Skin of body (tissue), 2 donors: ENCODE data around the gene CCDC174. TPM values are rescaled to one million over a fixed set of nuclear protein-coding genes. Genes with fewer than 3 reads are reported as not detected.
"Not testable (repeated sequence)": the region's sequence is repeated elsewhere in the genome, so short reads cannot be mapped to it uniquely, and the experiment has no call there.

Experiments
- DNase-seq: peaks from one replicate; lab custom pipeline; 2025; lab: John Stamatoyannopoulos, UW
- total RNA-seq: library from RNA; depleted of rRNA; stranded (reverse); fragments of >200 nt; gene quantifications from one replicate; pipeline ENCODE4 v1.2.3, GENCODE V29; 2014

CCDC174 gene
- 15.1 TPM for total RNA-seq

DNA sequence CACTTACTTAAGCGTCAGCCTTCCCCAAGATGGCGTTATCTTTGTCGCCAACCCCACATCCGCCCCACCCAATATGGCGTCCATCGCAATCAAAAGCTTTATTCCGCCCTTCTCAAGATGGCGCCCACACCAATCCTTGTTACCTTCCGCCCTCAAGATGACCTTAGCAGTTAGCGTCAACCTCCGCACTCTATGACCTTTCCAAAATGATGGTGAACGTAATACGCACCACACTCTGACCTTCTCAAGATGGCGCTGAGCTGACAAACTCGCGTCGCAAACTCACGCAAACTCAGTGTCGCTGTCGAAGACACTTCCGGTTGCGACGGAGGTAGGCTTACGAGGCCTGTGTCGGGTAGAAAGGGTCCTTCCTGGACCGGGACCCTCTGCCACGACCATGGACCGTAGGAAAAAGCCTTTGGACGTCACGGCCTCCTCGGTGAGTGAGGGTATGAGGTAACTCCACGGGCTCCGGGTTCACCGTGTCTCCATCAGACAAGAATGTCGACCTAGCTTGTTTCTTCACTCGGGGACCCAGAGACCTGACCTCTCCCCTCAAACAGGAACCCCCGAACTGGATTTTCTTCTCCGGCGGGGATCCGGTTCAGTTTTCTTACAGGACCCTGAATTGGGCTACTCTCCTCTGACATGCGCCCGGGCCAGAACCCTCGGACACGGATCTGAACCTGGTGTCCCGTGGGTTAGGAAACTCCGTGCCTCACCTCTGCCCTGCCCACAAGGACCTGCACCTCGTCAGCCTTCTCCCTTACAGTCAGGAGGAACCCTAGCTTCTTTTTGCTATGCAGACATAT is at the start of gene CCDC174:
CCDC174 (plus strand) TSS at position 323 of the 812 bp plus-strand sequence; CDS start at position 398, 75 bp downstream.
- DNase-seq, result peak; percentile 100

DNA sequence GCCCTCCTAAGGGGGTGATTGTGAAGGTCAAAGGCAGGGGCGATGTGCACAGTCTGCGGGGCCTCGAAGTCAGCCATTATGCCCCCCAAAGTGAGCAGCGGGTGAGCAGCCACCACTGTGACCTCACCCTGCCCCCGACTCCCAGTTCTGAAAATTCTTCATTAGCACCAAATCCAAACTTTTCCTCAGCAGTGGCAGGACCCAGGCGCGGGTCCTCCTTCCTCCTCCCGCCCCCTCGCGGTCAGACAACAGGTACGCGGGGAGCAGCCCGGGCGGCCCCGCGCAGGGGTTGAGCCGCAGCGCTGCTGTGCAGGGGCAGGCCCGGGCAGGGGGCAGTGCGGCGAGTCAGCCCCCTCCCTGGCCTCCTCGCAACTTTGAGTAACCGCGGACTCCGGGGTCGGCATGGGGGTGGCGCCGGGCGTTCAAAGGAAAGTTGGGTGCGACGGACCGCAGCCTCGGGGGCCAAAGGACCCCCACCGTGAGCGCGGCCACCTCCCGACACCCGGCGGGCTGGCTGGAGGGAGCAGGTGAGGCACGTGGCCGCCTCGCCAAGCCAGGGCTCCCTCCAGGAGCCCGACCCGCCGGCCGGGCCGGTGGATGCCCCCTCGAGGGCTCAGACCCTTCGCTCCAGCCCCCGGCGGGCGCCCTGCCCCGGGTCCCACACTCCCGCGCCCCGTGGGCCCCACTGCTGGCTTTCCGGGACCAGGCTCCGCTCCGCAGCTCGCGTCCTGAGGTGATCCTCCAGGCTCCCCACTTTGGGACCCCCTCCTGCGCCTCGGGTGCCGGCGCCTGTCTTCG is 49.4 kb upstream of the CCDC174 start:
- DNase-seq, result no peak

DNA sequence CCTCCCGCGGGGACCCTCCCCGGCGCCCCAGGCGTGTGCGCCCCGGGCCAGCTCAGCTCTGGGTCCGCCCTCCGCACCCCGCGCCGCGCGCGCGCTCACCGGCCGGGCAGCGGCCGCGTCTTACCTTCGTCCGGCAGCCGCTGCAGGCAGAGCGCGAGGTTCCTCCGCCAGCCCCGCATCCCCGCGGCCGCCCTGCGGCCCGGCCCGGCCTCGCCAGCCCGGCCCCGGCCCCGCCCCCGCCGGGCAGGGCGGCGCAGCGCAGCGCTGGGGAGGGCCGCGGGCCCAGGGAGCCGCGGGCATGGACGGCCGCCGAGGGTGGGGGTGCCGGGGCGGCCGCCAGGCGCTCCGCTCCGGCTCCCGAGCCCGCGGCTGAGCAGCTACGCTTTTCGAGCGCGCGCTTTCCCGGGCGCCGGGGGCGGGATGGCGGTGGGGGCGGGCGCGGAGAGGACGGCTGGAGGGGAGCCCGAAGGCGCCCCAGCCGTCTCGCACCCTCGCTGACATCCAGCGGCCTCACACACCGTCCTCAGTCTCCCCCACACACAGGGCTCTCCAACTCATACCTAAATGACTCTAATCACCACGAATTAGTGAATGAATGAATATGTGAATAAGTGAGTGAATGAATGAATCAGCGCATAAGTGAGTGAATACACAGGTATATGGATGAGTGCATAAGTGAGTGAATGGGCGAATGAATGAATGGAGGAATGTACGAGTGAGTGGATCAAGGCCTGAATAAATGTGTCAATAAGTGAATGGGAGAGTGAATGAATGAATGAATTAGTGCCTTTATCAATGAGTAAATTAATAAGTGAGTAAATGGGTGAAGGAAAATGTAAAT is 48.5 kb upstream of the CCDC174 start:
- no peak for DNase-seq

DNA sequence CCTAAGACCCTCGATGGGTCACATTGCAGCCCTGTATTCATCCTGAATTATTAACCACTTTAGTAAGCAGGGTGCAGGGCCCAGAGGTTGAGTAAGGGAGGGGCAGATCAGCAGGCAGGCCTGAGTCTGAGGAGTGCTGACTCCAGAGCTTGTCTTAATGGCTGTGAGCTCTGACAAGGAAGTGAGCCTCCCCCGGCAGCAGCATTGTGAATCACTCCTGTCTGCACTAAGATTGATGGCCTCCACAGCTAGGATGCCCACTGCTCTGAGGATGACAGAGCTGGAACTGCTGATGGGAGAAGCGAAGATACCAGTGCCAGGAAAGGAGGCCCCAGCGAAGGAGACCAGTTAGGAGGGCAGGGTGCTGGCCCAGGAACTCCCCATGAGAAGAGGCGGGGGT is 46.5 kb upstream of the CCDC174 start:
- no peak for DNase-seq

DNA sequence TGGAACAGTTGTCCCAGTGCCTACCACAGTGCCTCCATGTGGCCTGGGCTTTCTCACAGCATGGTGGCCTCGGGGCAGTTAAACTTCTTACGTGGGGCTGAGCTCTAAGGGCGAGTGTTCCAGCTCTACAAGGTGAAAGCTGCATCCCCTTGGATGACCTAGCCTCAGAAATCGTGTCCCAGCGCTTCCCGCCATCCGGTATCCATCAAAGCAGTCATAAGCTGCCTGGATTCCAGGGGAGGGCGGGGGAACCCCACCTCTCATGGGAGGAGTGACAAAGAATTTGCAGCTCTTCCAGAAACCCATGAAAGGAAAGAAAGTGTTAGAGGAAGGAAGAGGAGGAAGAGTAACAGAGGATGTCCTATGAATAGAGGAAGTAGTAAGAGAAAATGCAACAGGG is 45.8 kb upstream of the CCDC174 start:
- DNase-seq, result no peak

DNA sequence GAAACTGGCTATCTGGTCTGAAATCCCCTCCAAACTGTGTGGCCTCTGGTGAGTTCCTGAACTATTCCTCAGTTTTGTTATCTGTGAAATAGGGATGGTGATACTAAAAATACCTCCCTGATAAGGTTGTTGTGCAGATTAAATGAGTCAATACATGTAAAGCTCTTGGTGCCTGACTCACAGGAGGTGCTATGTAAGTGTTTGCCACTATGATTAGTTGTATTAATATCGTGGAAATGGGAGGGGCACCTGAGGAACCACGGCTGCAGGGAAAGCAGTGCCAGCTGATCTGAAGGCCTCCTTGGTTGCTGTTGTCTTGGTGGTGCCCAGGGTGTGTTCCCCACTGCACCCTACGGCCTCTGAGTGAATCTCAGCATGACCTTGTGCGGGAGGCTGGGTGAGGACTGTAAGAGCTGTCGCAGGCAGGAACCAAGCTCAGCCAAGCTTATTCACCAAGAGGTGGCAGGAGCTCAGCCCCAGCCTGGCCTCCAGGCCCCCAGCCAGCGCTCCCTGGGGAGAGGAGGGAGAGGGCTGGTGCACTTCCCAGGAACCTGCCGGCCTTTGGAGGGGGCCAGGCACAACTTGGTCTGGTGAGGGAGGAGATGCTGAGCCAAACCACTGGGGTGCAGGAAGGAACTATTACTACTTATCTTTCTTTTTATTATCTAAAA is 44.8 kb upstream of the CCDC174 start:
- no peak for DNase-seq

DNA sequence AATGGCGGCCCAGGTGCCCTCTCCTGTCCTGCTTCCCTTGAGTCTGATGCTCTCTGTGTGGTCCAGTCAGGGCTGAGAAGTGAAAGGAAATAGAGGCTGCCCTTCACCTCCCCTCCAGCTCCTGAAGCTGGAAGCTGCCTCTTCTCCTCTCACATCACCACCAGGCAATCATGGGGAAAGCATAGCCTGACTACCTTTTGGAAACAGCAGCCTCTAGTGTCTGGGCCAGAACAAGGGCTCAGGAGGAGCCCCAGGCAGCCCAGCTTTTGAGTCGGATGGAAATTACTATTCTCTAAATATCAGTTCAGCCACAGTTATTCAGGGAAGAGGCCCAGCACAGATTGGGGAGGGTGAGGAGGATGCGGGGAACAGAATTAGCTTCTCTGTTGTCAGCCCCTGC is 43.3 kb upstream of the CCDC174 start:
- DNase-seq, result no peak

DNA sequence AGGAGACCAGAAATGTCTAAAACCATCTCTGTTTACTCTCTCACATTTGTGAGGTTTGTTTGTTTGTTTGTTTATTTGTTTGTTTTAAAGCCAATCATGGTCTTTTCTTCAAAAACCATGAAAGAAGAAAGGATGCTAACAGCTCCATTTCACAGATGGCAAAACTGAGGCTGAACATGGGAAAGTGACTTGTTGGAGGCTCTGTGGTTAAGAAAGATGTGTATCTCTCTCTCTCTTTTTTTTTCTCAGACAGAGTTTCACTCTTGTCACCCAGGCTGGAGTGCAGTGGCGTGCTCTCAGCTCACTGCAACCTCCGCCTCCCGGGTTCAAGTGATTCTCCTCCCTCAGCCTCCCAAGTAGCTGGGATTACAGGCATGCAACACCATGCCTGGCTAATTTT is 42.5 kb upstream of the CCDC174 start:
- DNase-seq, result not testable (repeated sequence)

DNA sequence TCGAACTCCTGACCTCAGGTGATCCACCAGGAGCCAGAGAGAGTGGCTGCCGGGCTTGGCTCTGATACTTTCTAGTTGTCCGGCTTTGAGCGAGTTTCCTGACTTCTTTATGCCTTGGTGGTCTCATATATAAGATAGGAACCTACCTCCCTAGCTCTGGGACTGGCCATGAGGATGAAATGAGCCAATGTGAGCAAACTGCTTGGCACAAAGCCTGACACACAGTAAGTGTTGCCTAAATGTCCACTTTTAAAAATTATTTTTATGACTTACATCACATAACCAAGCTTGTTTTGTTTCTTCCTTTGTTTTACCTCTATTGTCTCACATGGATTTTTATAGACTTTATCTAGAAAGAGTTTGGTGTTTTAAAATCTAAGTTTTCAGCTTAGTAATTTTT is 42.1 kb upstream of the CCDC174 start:
- DNase-seq, result no peak

DNA sequence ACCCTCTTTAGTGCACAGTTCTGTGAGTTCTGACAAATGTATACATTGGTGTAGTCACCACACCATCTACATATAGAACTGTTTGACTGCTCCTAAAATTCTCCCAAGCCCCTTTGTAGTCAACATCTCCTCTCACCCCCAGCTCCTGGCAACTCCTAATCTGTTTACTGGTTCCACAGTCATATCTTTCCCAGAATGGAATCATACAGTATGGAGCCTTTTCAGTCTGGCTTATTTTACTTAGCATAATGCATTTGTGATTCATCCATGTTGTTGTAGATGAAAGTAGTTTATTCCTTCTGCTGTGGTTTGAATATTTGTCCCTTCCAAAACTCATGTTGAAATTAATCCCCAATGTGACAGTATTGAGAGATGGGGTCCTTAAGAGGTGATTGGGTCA is 41.6 kb upstream of the CCDC174 start:
- no peak for DNase-seq

DNA sequence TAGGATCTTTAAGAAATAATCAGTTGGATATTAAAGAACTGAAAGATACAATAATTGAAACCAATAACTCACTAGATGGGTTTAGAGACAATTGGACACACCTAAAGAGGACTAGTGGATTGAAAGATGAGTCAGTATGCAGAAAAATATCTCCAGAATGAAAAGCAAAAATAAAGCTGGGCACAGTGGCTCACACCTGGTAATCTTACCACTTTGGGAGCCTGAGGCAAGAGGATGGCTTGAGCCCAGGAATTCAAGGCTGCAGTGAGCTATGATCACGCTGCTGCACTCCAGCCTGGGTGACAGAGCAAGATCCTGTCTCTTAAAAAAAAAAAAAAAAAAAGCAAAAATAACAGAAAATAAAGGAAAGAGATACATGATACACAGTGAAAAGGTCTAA is 37.4 kb upstream of the CCDC174 start:
- DNase-seq, result no peak

DNA sequence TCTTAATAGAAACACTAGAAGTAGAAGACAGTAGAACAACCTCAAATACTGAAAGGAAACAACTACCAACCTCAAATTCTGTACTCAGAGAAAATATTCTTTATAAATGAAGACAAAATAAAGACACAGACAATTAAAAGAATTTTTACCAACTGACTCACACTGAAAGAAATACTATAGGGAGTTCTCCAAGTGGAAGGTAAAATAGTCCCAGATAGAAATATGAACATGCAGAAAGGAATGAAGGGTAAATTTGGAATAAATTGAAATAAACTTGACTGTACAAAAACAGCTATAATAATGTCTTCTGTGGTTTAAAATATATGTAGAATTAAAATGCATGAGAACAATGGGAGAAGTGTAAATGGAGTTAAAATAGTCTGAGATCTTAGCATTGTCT is 36.7 kb upstream of the CCDC174 start:
- DNase-seq, result no peak

DNA sequence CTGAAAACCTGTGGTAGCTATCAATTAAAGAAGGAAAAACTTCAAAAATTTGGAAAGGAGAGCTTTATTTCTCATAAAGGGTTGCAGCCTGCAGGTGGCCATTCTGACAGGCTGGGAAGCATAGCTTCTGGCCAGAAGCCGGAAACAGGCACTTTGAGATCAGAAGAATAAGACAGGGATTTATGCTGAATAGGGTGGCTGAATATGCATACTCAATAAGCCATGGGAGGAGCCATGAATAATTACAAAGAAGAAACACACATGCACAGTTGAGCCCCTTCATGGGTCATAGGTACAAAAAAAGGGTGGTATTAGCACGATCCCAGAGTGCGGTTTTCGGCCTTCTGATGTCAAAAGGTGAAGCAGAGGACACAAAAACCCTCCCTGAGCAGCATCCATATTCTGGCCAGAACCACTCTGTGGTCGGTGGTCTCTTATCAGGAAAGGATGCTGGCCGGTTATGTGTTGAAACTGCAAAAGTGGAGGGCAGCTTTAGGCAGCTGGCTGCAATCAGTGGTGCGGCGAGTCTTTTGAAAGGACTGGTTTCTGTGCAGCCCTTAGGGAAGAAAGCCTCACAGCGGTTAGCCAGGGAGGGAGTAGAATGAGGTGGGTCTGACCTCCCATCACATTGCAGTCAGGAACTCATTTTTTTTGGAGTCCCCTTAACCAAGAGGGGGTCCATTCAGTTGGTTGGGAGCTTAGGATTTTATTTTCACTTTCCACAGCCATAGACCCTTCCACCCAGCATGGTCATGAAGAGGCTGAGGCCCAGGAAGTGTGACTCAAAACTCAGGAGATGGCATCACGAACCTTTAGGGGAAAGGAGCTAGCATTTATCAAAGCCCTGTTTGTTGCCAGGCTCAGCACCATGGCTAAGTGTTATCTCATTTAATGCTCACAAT is 34.7 kb upstream of the CCDC174 start:
- no peak for DNase-seq

DNA sequence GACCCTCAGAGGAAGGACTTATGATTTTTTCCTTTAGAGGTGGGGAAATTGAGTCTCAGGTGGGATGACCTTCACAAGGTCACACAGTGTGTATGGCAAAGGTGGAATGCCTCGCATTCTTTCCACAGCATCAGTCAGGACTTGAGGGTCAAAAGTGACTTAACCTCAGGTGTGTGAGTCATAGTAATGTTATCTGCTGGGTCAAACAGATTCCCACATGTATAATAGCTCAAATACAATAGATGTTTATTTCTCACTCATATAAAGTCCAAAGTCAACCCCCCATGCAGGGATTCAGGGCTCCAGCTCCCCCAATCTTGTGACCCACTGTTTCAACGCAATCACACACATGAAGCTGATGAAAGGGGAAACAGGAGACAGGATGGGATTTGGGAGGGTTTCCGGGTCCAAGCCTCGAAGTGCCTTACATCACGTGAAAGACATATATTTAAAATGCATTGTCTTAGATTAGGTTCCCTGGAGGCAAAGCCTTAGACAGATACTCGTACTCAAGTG is 34.0 kb upstream of the CCDC174 start:
- DNase-seq, result no peak

DNA sequence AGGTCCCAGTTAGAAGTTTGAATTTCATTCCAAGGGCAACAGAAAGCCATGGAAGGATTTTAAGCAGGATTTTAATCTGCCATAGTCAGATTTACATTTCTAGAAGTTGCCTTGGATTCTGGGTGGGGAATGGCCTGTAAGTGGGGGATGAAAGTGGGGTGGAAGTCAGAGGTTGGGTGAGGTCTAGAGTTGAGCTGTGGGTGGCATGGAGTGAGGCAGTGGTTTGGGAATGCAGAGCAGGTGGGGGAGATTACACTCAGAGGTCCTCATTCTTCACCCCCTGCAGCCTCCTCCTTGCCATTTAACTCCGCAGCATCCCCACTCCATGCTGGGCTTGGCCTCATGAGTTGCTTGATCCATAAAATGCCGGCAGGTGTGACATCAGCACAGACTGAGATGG is 32.0 kb upstream of the CCDC174 start:
- DNase-seq, result no peak

DNA sequence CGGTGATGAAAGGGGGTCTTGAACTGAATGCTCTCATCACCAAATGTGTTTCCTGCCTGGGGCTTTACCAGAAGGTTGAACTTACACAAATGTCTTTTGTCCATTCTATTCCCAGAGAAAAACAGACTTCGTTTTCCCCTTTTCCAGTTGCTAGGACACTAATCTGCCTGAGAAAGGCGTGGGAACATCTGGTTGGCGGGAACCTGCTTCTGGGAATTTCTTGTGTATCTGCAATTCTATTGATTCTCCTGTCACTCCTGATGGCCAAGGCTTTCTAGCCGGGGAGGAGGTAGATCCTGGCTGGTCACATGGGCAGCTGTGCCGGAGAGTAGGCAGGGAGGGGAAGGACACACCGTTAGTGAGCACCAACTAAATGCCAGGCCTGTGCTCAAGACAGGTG is 31.1 kb upstream of the CCDC174 start:
- no peak for DNase-seq

DNA sequence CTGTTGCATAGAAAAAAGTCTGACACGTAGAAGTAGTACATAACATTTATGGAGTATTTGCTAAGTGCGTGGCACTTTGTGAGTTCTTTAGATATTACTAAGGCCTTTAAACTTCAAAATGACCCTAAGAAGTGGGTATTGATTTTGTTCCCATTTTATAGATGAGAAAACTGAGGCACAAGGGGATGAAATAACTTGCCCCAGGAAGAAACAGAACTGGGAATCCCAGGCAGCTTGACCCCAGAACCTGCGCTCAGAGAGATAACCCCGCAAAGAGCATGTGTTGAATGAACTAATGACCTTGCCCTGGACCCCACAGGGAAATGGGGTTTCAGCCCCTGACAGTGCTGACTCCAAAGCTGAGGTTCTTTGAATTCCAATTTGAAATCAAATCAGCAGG is 30.5 kb upstream of the CCDC174 start:
- DNase-seq, result no peak

DNA sequence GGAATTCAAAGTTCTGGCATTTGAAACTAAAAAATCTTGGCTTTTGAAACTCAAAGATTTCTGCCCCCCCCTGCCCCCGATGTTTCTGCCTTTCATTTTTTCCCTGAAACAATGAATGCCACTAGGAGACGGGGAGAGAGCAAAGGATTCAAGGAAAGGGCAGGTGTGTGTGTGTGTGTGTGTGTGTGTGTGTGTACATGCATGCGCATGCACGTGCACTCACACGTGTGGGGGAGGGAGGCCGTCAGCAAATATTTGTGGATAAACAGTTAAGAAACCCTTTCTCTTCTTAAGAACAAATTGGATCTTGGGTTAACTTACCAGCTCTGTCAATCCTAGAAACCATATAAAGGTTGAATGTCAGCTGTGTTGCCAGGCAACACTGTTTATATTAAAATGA is 29.2 kb upstream of the CCDC174 start:
- no peak for DNase-seq

DNA sequence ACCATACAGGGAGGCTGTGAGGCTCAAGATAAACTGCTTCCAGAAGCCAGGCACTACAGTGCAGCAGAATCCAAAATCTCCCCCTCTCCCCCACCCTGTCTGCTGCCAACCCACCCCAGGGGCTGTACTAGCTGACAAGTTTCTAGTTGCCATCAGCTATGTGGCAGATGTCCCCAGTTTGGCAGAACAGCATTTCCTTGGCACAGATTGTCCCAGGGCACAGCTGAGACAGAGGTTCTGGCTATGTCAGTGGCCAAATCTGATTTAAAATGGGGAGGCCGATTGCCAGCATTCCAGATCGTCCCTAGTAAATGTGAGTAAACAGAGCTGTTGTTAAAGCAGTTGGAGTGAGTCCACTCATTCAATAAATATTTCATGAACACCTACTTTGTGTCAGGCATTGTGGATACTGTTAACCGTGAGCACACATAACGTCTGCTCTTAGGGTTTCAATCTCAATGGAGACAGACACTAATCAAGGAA is 28.0 kb upstream of the CCDC174 start:
- DNase-seq, result no peak

DNA sequence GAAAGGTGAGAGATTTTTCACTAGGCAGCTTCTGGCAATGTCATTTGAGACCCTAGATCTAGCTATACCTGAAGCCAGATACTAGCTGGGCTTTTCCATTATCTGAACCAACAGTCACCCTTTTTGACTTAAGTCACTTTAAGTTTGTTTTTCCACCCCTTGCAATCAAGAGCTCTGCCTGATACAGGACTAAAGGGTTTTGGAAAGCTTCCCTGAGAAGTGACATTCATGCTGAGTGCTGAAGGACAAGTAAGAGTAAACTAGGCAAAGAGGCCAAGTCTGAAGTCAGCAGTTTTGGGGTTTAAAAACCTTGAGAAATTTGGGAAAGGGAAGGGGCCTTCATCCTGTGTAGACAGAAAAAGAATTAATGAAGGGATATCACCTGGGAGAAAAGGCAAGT is 27.1 kb upstream of the CCDC174 start:
- no peak for DNase-seq
